Mesenteric fat pad (tissue), 1 donor: Measurements from ENCODE around the gene TCHP. TPM values are rescaled to one million over a fixed set of nuclear protein-coding genes. Genes with fewer than 3 reads are reported as not detected.

Source experiments
- DNase-seq: peaks from one replicate; pipeline ENCODE4 v3.0.0-alpha.2; 2020; ENCODE audit warnings: low spot score
- total RNA-seq: library from RNA; stranded (reverse); fragmentation: NEBNext Ultra II Directional; extraction: Animal tissue kit (Norgen Biotek cat#: 25700); gene quantifications from one replicate; pipeline ENCODE4 v1.2.1, GENCODE V29; 2021
- donor health status: DM: yes; HTN: yes; CAD: no.

Gene TCHP
- total RNA-seq, 1 donor from 2014 or later = 8.6 TPM

DNA sequence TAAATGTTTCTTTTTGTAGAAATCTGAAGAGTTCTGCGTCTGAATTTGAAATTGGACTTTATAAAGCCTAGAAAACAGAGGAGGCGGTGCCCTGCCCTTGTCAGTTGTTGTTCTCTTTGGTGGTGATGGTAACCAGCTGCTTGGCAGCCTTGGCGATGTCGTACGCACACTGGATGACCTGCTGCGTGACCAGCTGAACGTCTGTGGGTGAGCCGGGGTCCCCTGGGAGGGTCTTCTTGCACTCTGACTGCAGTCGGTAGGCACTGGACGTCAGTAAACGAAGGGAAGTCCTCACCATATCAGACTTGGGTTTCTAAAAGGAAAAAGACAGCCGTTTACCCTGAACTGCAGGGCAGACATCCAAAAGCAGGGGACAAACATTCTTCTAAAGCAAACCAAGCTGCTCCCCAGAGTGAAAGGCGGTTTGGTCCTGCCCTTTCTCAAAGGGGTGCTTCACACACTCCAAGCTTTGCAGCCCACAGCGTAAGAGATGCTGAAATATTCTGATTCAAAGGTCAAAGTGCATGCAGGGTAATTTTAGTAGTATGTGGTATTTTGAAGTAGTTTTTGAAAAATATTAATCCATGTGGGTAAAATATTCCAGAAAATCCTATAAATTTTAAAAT is 32.9 kb downstream of the TCHP start:
- no peak for DNase-seq

DNA sequence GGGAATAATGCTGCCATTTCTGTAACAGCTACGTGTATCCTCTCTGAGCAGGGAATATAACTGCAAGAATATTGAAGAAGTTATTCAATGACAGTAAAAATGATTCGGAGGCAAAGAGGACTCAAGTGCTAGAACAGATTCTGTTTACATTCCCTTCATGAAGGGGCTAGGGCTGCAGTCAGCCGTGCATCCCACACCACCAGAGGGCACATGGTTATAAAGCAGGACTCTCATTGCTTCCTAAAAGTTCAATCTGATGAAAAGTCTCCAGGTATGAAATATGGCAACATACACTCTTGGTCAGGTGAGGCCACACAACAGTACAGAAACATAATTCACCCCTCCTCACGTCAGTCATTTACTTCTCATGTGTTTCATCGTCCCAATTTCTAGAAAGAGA is 34.0 kb downstream of the TCHP start:
- DNase-seq = no peak

- DNase-seq = no peak
Observed at GRCh38 chr12:109937371-109937770, 37.3 kb downstream of the TCHP start.

- DNase-seq = no peak
Observed at GRCh38 chr12:109938947-109939346, 38.9 kb downstream of the TCHP start.

- no peak for DNase-seq
Observed at GRCh38 chr12:109939504-109939903, 39.4 kb downstream of the TCHP start.

- DNase-seq = no peak
Observed at GRCh38 chr12:109940339-109940923, 40.4 kb downstream of the TCHP start.

DNA sequence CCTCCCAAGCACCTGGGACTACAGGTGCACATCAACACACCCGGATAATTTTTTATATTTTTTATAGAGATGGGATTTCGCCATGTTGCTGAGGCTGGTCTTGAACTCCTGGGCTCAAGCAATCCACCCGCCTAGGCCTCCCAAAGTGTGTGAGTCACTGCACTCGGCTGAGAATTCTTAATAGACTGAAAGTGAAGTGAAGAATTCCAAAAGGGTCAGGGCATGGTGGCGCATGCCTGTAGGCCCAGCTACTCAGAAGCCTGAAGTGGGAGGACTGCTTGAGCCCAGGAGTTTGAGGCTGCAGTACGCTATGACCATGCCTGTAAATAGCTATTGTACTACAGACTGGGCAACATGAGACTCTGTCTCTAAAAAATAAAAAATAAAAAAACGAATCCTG is 43.7 kb downstream of the TCHP start:
- DNase-seq = no peak

GRCh38 chr12:109944561-109945359 is 44.7 kb downstream of the TCHP start:
- peak; percentile 83 for DNase-seq

DNA sequence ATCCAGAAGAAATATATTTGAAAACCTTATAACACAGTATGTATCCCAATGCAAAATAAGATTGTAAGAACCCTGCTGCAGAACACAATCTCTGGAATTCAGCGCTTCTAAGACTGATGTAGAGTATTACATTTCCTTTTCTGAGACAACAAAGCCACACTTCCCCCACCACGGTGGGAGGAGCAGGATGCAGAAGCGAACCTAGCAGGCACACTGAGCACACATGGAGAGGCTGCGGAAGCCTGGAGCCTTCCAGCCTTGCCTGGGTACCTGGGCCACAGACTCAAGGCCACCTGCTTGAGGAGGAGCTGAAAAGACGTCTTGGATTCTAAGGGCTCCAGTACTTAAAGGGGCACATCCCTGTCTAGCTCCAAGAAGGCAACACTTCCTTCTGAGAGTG is 46.4 kb downstream of the TCHP start:
- no peak for DNase-seq

- DNase-seq = no peak
Observed at GRCh38 chr12:109946913-109947312, 46.8 kb downstream of the TCHP start.

DNA sequence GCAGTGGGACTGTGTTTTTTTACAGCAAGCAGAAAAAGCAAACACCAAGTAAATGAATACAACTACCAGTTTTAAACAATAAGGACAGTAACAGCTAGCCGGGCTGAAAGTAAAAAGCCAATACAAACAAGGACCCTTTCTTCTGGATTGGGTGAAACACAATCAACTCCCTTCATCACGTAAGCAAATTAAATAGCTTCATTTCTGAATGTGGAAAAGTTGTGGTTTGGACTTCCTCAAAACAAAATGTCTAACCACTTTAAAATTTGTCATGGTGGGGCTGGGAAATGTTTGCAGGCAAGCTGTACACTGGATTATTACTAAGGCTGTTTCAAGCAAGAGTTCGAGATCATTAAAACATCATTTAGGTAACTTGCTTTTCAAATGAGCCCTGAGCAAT is 47.4 kb downstream of the TCHP start:
- no peak for DNase-seq

DNA sequence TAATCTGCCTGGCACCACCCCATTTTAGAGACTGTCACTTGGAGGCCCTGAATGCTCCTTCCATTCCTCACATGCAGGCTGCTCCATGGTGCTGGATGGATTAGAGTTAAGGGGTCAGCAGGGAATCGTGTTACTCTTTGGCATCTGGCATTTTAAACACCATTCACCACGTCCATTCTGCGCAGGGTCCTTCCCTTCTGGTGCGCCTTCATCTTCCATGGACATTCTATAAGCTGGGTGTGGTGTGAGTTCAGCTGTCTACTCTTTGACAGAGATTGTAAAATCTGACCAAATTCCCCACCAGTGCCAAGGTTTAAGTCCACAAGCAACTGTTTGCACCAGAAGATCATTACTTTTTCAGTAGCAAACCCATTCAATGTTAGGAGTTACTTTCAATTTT is 48.3 kb downstream of the TCHP start:
- no peak for DNase-seq

DNA sequence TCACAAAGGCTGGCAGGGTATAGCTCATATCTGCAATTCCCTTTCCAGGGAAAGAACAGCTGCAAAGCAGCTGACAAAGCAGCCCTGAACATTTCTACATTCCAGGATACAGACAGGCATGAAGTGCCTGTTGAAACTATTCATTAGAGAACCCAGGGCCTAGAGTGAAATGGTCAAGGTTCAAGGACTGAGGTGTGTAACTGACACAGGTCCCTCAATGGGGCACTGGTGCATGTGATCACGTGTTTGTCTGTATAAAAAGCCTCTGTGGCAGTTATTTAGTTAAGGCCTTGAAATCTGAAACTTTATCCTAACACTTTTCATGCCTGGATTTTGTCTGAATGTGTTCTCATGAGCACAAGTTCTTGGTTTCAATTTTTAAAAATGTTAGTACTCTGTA is 49.0 kb downstream of the TCHP start:
- no peak for DNase-seq

DNA sequence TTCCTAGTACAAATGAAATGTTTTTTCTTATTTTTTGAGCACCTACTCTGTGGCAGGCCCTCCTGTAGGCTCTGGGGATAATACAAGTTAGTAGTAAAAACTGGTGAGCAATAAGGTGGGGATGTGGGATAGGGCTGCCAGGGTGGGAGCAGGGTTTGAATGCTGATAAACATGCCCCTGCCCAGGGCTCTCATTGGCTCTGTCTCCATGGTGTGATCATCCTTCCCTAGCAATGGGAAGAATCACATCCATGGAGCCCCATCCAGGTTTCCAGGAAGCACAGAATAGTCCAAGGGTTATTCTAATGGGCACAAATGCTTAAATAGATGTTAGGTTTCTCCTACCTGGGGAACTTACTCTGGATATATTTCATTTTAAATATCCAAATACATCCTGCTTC is 50.6 kb downstream of the TCHP start:
- DNase-seq = no peak

- DNase-seq = no peak
Observed at GRCh38 chr12:109951136-109951535, 51.1 kb downstream of the TCHP start.

DNA sequence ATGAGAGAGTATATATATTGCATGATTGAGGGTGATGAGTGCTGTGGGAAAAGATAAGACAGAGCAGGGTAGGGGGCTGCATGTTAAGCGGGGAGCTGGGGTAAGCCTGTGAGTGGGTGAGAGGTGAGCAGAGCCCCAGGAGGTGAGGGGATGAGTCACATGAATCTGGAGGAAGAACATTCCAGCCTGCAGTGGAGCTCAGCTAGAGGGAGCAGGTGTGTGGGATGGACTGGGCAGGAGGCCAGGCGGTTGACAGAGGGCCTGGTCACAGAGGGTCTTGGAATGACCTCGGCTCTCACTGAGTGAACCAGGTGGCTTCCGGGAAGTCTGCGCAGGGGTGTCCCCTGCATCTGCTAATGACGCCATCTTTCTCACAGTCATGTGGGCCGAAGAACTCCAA is 51.7 kb downstream of the TCHP start:
- DNase-seq = peak; percentile 75

GRCh38 chr12:109952160-109952858 is 52.2 kb downstream of the TCHP start:
- no peak for DNase-seq

DNA sequence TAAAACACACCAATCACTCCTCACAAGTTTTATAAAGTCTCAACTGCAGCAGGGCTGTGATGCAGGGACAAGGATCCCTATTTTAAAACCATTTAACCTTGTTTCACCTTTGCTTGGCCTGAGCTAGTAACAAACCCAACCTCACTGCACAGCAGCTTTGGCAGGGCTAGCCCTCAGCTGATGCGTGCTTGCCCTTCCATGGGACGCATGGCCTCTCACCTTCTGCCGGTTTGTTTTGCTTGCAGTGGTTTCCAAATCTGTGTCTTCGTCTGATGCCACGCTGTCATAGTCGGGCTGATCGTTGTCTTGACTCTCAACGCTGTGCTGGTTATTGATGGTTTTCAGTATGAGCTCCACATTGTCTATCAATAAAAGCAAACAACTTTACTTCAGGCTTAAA is 52.8 kb downstream of the TCHP start:
- DNase-seq = no peak

GRCh38 chr12:109953656-109954055 is 53.6 kb downstream of the TCHP start:
- DNase-seq = no peak

DNA sequence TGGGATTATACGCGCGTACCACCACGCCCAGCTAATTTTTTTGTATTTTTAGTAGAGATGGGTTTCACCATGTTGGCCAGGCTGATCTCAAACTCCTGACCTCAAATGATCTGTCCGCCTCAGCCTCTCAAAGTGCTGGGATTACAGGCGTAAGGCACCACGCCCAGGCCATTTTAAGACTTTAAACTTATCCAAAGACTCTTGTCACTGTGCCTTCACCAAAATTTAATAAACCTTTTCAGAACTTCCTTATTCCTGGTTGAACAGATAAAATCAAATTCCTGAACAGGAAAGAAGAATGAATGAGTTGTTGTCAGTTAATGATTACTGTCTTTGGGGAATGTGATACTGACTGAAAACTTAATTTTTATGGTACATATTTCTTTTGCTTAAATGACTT is 58.3 kb downstream of the TCHP start:
- DNase-seq = no peak

DNA sequence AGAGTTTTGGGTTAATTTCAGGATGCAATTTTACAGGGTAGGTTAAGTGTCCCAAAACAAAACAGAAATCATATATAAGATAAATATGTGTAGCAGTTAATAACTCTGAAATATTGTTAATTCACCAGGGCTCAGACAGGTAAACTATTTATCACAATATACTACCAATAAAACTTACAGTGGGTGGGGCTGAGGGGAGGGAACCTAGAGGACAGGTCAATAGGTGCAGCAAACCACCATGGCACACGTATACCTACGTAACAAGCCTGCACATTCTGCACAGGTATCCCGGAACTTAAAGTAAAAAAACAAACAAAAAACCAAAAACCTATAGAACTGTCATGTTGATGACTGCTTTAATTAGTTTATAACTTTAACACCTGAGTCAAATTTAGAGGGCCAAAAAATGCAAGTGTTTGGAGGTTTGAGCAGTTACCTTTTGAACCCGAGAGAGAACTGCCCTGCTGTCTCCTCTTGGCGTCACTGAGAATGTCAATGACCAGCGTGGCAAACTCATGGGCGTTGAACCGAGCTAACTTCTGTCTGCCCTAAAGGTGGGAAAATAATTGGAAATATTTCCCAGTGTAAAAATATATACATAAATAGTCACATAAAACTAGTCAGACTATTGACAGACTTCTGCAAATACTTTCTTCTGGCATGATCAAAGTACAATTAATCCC is 59.5 kb downstream of the TCHP start:
- no peak for DNase-seq

DNA sequence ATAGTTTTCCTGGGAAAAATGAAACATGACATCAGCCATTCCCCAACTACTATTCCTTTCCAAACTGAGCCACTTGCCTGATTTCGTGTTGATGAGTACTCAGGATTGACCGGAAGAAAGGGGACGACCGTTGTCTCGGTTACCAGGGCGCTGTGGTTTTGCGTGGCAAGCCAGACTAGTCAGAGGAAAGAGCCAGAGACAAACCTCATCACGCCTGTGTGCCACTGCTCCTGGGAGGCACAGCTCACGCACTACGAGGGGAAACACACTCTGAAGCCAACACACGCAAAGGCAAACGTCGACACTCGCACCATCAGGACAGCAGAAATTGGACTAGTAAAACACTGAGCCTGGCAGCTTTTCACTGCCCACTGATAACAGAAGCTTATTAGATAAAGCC is 61.1 kb downstream of the TCHP start:
- no peak for DNase-seq
